Uterus (tissue), 2 donors: ENCODE data around the gene MAEA.

Experiments used
- CTCF ChIP-seq, 4 experiments: fragments of 200-600 bp in 2 of 4; fragments of 450-650 bp in 2 of 4; sonication (generic) in 2 of 4; IDR thresholded peaks; one replicate each; pipeline ENCODE4 v1.5.1; 2016 to 2019; ENCODE audit warnings: antibody characterized with exemption in 4 of 4, mild to moderate bottlenecking in 2 of 4, moderate library complexity in 1 of 4
- POLR2A ChIP-seq, 2 donors: fragments of 450-650 bp; IDR thresholded peaks; one replicate each; pipeline ENCODE4 v1.6.1; 2016; ENCODE audit warnings: antibody characterized with exemption in 2 of 2, mild to moderate bottlenecking in 1 of 2, moderate library complexity in 1 of 2

GRCh38 chr4:1362046-1362445 lies 72.4 kb downstream of the MAEA start:
- no peak for TF ChIP-seq CTCF (IDR thresholded peaks at IDR 0.05)
- no peak for TF ChIP-seq POLR2A (IDR thresholded peaks at IDR 0.05)
